Measurements from ENCODE around the gene MYO7B.

MYO7B gene

GRCh38 chr2:127589841-127590240 is 54.4 kb downstream of the MYO7B start:
- DNase-seq (ENCODE audit: low spot score) = no peak

DNA sequence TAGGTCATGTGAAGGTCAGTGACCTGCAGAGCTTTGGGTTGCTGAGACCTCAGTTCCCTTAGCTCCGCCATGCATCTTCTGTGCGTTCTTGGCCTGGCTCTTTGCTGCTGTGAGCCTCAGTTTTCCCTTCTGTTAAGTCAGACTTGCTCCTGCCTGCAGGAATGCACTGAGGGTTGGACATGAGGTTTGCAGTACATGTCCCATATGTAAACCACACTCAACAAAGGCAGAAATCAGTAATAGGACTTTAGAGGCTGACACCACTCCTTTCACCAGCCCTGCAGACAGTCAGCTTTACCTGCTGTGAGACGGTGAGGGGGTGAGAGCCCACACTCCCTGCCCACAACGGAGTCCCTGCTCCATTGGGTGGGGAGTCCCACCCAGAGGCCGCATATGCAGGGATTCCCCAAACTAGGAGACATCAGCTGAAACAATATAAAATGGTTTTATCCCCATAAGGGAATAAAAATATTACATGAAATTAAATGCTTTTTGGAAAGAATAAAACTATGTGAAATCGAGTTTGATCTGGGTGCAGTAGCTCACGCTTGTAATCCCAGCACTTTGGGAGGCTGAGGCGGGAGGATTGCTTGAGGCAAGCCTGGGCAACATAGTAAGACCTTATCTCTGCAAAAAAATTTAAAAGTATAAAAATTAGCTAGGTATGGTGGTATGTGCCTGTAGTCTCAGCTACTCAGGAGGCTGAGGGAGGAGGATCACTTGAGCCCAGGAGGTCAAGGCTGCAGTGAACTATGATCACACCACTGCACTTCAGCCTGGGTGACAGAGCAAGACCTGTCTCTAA is 55.1 kb downstream of the MYO7B start:
- no peak for DNase-seq (ENCODE audit: low spot score)

DNA sequence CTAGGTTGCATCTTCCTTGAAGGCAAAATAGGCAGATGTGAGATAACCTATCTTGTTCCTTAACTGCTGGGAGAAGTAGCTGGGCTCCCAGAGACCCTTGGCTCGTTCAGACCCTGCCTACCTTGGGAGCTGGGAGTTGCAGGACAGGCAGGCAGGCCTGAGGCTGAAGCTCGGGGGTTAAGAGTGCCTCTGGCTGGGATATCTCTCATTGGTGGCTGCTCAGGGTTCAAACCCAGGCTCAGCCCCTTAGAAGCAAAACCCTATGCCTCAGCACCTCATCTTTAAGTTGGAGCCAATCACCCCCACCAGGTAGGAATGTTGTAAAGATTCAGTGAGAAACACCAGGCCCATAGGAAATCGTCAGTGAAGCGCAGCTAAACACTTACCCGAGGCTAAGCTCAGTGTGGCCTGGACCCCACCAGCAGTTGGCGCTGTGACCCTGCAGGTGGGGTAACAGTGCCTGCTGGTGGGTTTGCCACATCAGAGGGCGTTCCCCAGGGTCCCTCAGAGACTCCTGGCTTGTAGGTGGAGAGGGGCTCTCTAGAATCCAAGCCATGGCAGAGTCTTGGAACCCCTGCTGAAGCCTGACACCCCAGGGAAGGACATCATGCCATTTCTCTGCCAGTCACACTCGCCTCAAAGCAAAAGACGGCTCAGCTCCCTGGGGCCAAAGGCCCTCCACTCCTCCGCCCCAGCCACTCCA is 55.9 kb downstream of the MYO7B start:
- peak; percentile 37 for DNase-seq (ENCODE audit: low spot score)

DNA sequence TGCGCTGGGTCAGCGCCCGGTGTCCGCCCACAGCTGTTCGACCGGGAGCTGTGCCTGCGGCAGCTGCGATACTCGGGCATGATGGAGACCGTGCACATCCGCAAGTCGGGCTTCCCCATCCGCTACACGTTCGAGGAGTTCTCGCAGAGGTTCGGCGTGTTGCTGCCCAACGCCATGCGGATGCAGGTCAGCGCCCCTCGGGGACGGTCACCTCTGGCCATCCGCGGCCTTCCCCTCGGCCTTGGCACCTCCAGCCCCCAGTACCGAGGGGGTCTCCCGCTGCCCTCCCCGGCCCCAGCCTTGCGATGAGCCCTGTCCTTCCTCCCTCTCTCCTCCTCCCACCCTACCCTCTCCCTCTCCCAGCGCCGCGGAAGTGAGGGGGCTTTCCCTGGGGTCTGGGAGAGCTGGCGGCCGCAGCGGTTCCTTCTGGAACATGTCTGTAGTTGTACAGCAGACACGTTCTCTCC is 57.3 kb downstream of the MYO7B start:
- DNase-seq (ENCODE audit: low spot score) = no peak

GRCh38 chr2:127593228-127594115 is 58.0 kb downstream of the MYO7B start:
- DNase-seq (ENCODE audit: low spot score) = no peak

GRCh38 chr2:127594116-127594591 is 58.7 kb downstream of the MYO7B start:
- no peak for DNase-seq (ENCODE audit: low spot score)

- DNase-seq (ENCODE audit: low spot score) = no peak
Measured at GRCh38 chr2:127596311-127597045, 61.0 kb downstream of the MYO7B start.

DNA sequence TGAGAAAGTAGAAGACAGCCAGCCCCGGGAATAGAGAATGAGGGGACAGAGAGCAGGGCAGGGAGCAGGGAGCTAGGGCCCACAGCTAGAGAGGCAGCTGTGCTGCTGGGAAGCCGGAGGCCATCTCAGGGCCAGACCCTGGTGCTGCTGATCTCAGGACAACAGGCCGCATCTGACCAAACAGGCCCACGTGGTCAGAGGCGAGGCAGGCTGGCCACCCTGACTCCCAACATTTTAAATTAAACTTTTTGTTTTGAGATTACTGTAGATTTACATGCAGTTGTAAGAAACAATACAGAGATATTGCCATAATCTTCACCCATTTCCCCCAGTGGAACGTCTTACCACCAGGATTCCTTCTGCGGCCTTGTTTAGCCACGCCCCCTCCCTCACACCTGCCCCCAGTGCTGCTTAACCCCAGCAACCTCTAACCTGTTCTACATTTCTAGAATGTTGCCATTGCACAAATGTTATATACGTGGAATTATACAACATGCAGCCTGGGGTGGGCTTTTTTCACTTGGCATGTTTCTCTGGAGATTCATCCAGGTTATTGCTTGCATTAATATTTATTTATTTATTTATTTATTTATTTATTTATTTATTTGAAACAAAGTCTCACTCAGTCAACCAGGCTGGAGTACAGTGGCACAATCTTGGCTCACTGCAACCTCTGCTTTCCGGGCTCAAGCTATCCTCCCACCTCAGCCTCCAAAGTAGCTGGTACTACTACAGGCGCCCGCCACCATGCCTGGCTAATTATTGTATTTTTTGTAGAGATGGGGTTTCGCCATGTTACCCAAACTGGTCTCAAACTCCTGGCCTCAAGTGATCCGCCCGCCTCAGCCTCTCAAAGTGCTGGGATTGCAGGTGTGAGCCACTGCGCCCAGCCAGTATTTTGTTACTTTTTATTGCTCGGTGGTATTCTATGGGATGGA is 61.8 kb downstream of the MYO7B start:
- DNase-seq (ENCODE audit: low spot score) = no peak

DNA sequence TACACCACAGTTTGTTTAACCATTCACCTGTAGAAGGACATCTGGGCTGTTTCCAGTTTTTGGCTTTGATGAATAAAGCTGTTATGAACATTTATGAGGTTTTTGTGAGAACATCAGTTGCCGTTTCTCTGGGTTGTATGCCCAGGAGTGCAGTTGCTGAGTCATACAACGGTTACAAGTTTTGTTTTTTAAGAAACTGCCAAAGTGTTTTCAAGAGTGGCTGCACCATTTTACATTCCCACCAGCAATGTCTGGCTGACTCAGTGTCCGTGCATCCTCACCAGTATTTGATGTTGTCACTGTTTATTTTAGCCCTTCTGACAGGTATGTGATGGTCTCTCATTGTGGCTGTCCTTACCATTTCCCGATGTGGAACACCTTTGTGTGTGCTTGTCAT is 62.5 kb downstream of the MYO7B start:
- DNase-seq (ENCODE audit: low spot score) = no peak

- no peak for DNase-seq (ENCODE audit: low spot score)
Measured at GRCh38 chr2:127598711-127599110, 63.2 kb downstream of the MYO7B start.

GRCh38 chr2:127599211-127599610 is 63.7 kb downstream of the MYO7B start:
- no peak for DNase-seq (ENCODE audit: low spot score)

DNA sequence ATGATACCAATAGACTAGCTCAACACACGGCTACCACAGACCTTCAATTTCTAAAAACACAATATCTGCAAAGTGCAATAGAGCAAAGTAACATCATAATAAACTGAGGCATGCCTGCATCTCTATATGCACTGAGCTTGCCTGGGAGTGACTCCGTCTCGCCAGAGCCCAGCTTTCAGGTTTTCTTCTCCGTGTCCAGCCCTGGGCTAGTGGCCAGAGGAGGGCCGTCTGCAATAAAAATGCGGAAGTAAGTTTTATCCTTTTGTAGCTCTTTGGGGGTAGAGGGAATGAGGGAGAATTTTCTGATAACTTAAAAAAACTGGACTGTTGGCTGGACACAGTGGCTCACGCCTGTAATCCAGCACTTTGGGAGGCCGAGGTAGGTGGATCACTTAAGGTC is 69.5 kb downstream of the MYO7B start:
- no peak for DNase-seq (ENCODE audit: low spot score)

DNA sequence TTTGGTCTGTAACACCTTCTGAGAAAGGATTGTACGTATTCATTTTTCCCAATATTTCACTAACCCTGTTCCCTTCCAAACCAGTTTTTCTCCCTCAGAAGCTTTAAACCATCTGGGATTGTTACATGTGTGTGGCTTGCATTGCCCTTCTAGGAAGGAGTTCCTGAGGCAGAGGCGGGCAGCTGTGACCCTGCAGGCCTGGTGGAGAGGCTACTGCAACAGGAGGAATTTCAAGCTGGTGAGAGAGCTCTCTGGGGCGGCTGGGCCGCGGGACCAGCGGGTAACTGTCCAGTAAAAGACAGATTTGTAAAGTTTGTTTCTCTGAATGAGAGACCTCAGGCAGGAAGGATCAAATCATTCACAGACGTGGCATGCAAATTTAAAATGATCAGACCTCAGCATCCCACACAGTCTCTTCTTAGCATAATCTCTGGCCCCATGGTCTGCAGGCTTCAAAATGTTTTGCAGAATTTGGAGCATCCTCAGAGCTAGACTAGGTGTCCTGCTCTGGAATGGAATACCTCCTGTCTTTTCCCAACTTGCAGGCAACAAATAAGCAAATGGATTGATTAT is 70.3 kb downstream of the MYO7B start:
- DNase-seq (ENCODE audit: low spot score) = no peak

- no peak for DNase-seq (ENCODE audit: low spot score)
Measured at GRCh38 chr2:127606625-127607398, 71.3 kb downstream of the MYO7B start.

DNA sequence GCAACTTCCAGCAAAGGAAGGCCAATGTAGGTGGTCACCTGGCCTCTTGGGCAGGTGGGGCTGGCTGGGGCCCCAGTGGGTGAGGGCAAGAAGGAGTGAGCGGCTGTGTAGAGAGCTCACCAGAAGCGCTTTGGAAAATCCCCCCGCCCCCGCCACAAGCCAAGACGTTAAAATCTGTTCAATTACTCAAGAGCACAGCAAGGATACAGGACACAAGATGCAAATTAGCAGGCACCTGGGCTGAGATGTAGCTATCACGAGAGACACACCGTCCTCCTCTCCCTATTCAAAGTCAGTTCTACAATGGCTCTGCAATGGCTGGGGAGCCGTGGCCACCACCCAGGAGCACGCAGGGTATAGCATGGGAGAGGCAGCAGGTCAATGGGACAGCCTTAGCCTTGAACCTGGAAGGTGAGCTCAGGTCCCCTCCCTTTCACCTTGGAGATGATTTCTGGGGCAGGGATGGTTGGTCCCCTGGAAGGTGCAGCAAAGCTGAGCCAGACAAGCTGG is 72.0 kb downstream of the MYO7B start:
- DNase-seq (ENCODE audit: low spot score) = no peak

DNA sequence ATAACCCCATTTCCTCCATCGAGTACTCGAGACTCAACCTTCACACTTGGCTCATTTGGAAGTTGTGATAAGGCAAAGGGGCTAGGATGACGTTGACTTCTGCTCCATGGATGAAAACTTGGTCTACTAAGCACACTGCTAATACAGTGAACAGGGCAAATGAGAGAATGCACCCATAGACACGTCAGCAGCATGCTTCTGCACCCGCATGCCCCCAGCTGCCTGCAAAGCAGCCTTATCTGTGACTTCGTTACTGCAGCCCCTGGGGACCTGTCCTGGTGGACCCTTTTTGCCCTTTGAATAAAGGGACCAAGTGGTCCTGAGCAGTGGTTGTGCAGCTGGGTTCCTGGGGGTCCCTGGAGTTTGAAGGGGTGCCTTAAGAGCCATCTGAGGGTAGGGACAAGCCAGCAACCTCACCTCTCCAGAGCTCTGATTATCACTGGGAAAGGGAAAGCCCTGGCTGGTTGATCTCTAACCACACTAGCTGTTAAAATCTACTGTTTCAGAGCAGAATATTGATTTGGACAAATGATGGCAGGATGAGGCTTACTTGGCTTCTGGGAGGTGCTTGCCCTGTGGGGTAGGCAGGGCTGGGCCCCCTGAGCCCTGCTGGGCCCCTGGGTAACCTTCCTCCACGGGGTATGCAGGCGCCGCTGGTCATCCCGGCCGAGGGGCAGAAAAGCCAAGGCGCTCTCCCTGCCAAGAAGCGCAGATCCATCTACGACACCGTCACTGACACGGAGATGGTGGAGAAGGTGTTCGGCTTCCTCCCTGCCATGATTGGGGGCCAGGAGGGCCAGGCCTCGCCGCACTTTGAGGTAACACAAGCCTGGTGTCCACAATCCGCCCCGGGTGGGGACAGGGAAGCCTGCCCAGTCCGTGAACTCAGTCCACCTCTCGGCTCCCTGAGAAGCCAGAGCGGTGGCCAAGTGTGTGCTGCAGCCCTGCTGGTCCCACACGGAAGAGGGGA is 72.9 kb downstream of the MYO7B start:
- DNase-seq (ENCODE audit: low spot score) = no peak

- no peak for DNase-seq (ENCODE audit: low spot score)
Measured at GRCh38 chr2:127609031-127609751, 73.7 kb downstream of the MYO7B start.

Measured in RKO (cell line).